Measurements from ENCODE around the gene VPS54. TPM values are rescaled to one million over a fixed set of nuclear protein-coding genes. Genes with fewer than 3 reads are reported as not detected.
"Not testable (repeated sequence)": the region's sequence is repeated elsewhere in the genome, so short reads cannot be mapped to it uniquely, and the experiment has no call there.

VPS54 gene
- total RNA-seq, 1 experiment from 2014 or later, result 21.2 TPM

- H3K27me3 ChIP-seq (ENCODE audit: control insufficient read depth, insufficient read depth, low read length); H3K9me3 ChIP-seq (ENCODE audit: control insufficient read depth, insufficient read depth, low read depth, low read length); H3K27ac ChIP-seq (ENCODE audit: low read length); H3K36me3 ChIP-seq (ENCODE audit: control insufficient read depth, insufficient read depth, low read length); ATAC-seq; in situ Hi-C loops (cut with HindIII; ENCODE audit: low pct_unique_long_range_greater_than_20kb, low sequenced_read_pairs); BruUV-seq (replicated peaks); intact Hi-C loops (cut with micrococcal nuclease; ENCODE audit: unreplicated experiment); DNase-seq (ENCODE audit: low read depth, low spot score); CTCF ChIA-PET; POLR2A ChIA-PET; H3K4me1 ChIP-seq (ENCODE audit: control insufficient read depth, insufficient read depth, low read length); H3K4me3 ChIP-seq (ENCODE audit: low read depth in 2 of 2, low read length in 2 of 2): not testable (repeated sequence)
Observed at GRCh38 chr2:63994329-63995070, 24.7 kb downstream of the VPS54 start.

DNA sequence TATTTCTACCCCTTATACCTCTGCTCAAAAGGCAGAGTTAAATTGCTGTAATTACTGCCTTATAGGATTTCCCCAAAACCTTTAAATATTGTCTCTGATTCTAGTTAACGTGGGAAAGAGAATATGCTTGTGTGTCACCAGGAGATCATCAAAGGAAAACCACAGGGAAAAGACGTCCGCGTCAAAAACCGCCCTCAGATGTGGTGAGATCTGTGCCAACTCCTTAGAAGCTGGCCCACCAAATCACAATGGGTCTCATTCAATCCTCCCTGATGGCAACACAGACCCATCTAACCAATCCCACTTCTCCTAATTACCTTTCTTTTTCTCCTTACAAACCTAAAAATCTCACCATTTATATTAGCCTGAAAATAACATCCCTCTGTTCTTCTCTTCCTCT lies 25.4 kb downstream of the VPS54 start:
- DNase-seq (ENCODE audit: low read depth, low spot score) (no peak), ATAC-seq (no peak)
- CTCF ChIA-PET, result no interaction called here
- Histone ChIP-seq H3K36me3 (ENCODE audit: control insufficient read depth, insufficient read depth, low read length) (no peaks in the 10 kb centered on the region), H3K27me3 (ENCODE audit: control insufficient read depth, insufficient read depth, low read length) (no peaks in the 10 kb centered on the region), H3K27ac (ENCODE audit: low read length) (no peak overlapping the region), H3K4me1 (ENCODE audit: control insufficient read depth, insufficient read depth, low read length) (no peaks in the 10 kb centered on the region), H3K9me3 (ENCODE audit: control insufficient read depth, insufficient read depth, low read depth, low read length) (no peaks in the 10 kb centered on the region), H3K4me3 (ENCODE audit: low read depth in 2 of 2, low read length in 2 of 2) (no peak overlapping the region)
- intact Hi-C loops (cut with micrococcal nuclease; ENCODE audit: unreplicated experiment), result no loop called here
- no peak for TF ChIP-seq CTCF (IDR thresholded peaks at IDR 0.05)
- TF ChIP-seq, protein P1, sequence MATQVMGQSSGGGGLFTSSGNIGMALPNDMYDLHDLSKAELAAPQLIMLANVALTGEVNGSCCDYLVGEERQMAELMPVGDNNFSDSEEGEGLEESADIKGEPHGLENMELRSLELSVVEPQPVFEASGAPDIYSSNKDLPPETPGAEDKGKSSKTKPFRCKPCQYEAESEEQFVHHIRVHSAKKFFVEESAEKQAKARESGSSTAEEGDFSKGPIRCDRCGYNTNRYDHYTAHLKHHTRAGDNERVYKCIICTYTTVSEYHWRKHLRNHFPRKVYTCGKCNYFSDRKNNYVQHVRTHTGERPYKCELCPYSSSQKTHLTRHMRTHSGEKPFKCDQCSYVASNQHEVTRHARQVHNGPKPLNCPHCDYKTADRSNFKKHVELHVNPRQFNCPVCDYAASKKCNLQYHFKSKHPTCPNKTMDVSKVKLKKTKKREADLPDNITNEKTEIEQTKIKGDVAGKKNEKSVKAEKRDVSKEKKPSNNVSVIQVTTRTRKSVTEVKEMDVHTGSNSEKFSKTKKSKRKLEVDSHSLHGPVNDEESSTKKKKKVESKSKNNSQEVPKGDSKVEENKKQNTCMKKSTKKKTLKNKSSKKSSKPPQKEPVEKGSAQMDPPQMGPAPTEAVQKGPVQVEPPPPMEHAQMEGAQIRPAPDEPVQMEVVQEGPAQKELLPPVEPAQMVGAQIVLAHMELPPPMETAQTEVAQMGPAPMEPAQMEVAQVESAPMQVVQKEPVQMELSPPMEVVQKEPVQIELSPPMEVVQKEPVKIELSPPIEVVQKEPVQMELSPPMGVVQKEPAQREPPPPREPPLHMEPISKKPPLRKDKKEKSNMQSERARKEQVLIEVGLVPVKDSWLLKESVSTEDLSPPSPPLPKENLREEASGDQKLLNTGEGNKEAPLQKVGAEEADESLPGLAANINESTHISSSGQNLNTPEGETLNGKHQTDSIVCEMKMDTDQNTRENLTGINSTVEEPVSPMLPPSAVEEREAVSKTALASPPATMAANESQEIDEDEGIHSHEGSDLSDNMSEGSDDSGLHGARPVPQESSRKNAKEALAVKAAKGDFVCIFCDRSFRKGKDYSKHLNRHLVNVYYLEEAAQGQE (IDR thresholded peaks at IDR 0.05; ENCODE audit: insufficient read depth in 1 of 2, low read depth in 2 of 2, low read length in 1 of 2), result no peak
- TF ChIP-seq TCF7L2 (IDR thresholded peaks at IDR 0.05; ENCODE audit: low read depth, low read length), result no peak
- no peak for TF ChIP-seq SIN3A (IDR thresholded peaks at IDR 0.05; ENCODE audit: borderline replicate concordance, insufficient read depth, low read depth, low read length)
- TF ChIP-seq POLR2AphosphoS5 (IDR thresholded peaks at IDR 0.05; ENCODE audit: low read depth, low read length), result no peak
- no TSS peak for BruUV-seq (replicated peaks)
- in situ Hi-C loops (cut with HindIII; ENCODE audit: low pct_unique_long_range_greater_than_20kb, low sequenced_read_pairs), result no loop called here
- POLR2A ChIA-PET, result no interaction called here

DNA sequence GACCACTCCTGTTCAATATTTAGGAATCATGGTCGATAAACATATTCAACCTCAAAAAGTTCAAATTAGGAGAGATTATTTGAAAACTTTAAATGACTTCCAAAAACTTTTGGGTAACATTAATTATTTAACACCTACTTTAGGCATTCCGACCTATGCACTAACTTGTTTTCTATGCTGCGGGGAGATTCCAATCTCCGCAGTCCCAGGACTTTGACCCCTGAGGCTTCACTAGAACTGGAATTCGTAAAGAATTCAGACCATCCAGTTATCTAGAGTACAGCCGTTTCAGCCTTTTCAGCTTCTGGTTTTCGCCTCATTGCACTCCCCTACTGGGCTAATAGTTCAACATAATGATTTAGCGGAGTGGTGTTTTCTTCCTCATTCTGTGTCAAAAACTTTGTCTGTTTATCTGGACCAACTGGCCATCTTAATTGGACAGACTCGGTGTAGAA lies 26.1 kb downstream of the VPS54 start:
- BruUV-seq (replicated peaks); H3K27me3 ChIP-seq (ENCODE audit: control insufficient read depth, insufficient read depth, low read length); H3K36me3 ChIP-seq (ENCODE audit: control insufficient read depth, insufficient read depth, low read length); CTCF ChIA-PET; H3K4me1 ChIP-seq (ENCODE audit: control insufficient read depth, insufficient read depth, low read length); intact Hi-C loops (cut with micrococcal nuclease; ENCODE audit: unreplicated experiment); H3K9me3 ChIP-seq (ENCODE audit: control insufficient read depth, insufficient read depth, low read depth, low read length); DNase-seq (ENCODE audit: low read depth, low spot score); H3K27ac ChIP-seq (ENCODE audit: low read length); in situ Hi-C loops (cut with HindIII; ENCODE audit: low pct_unique_long_range_greater_than_20kb, low sequenced_read_pairs); H3K4me3 ChIP-seq (ENCODE audit: low read depth in 2 of 2, low read length in 2 of 2); ATAC-seq; POLR2A ChIA-PET: not testable (repeated sequence)
